Spleen (tissue), 7 donors: Measurements from ENCODE around the gene ZNF71.

ENCODE experiments used
- POLR2A ChIP-seq, 3 donors: fragments of 450-650 bp; IDR thresholded peaks; one replicate each; pipeline ENCODE4 v1.5.1; 2017; ENCODE audit warnings: antibody characterized with exemption in 3 of 3, mild to moderate bottlenecking in 1 of 3
- POLR2AphosphoS5 ChIP-seq, 3 donors: sonication (generic); formaldehyde crosslinking; IDR thresholded peaks; one replicate each; pipeline ENCODE4 v1.5.1; 2017; ENCODE audit warnings: antibody characterized with exemption in 3 of 3
- TF ChIP-seq, protein P1 (sequence below), 11 experiments: fragments of 200-600 bp in 7 of 11; fragments of 450-650 bp in 4 of 11; sonication (generic) in 4 of 11; IDR thresholded peaks in 8 of 11; conservative IDR thresholded peaks in 3 of 11; 1 replicate in 7 of 11; 2 replicates in 4 of 11; pipeline versions ENCODE4 v1.4.0 to v1.8.0; 2016 to 2021; ENCODE audit warnings: antibody characterized with exemption in 11 of 11, inconsistent platforms in 4 of 11, mild to moderate bottlenecking in 1 of 11
- donor health status: DM: no; HTN: no; CAD: no; lungs with moderate emphysema.
- donor health status: DM: no; HTN: no; CAD: no.
- donor health status: DM: no; HTN: no; CAD: no.

DNA sequence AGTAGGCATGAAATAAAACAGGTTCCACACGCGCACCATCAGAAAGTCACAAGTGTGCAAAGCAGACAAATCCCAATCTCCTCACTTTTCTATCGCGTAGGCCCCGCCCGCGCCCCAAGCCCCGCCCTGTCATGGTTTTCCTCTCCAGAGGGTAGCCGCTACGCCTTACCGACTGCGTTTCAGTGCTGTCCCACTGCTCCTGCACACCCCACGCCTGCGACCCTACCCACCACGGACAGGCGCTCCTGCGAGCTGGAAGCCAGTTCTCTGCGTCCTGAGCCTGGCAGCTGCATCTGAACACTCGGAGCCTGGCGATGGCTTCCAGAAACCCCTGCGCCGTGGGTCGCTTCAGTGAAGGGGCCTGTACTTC is 28.2 kb upstream of the ZNF71 start:
- TF ChIP-seq POLR2A (IDR thresholded peaks at IDR 0.05) (no peak), POLR2AphosphoS5 (IDR thresholded peaks at IDR 0.05) (no peak)
- TF ChIP-seq, protein P1, sequence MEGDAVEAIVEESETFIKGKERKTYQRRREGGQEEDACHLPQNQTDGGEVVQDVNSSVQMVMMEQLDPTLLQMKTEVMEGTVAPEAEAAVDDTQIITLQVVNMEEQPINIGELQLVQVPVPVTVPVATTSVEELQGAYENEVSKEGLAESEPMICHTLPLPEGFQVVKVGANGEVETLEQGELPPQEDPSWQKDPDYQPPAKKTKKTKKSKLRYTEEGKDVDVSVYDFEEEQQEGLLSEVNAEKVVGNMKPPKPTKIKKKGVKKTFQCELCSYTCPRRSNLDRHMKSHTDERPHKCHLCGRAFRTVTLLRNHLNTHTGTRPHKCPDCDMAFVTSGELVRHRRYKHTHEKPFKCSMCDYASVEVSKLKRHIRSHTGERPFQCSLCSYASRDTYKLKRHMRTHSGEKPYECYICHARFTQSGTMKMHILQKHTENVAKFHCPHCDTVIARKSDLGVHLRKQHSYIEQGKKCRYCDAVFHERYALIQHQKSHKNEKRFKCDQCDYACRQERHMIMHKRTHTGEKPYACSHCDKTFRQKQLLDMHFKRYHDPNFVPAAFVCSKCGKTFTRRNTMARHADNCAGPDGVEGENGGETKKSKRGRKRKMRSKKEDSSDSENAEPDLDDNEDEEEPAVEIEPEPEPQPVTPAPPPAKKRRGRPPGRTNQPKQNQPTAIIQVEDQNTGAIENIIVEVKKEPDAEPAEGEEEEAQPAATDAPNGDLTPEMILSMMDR (IDR thresholded peaks at IDR 0.05 in 8 of 11, conservative IDR thresholded peaks at IDR 0.05 in 3 of 11): no peak
